HFF-Myc (cell line): Measurements from ENCODE around the gene SLC12A7.

Experiments
- DNase-seq: peaks from one replicate; pipeline ENCODE4 v3.0.0-alpha.2; 2011; ENCODE audit warnings: low read depth; ENCODE audit errors: extremely low read depth
- H3K4me3 ChIP-seq: replicated peaks from 2 replicates; pipeline ENCODE4 v1.5.1; 2011; ENCODE audit warnings: low read depth, mild to moderate bottlenecking, control low read depth, low read length
- TF ChIP-seq, protein P1 (sequence below): IDR thresholded peaks from 2 replicates; pipeline ENCODE4 v1.5.1; 2012; ENCODE audit warnings: mild to moderate bottlenecking, low read depth, low read length, control low read depth; ENCODE audit errors: missing control alignments

Gene SLC12A7

DNA sequence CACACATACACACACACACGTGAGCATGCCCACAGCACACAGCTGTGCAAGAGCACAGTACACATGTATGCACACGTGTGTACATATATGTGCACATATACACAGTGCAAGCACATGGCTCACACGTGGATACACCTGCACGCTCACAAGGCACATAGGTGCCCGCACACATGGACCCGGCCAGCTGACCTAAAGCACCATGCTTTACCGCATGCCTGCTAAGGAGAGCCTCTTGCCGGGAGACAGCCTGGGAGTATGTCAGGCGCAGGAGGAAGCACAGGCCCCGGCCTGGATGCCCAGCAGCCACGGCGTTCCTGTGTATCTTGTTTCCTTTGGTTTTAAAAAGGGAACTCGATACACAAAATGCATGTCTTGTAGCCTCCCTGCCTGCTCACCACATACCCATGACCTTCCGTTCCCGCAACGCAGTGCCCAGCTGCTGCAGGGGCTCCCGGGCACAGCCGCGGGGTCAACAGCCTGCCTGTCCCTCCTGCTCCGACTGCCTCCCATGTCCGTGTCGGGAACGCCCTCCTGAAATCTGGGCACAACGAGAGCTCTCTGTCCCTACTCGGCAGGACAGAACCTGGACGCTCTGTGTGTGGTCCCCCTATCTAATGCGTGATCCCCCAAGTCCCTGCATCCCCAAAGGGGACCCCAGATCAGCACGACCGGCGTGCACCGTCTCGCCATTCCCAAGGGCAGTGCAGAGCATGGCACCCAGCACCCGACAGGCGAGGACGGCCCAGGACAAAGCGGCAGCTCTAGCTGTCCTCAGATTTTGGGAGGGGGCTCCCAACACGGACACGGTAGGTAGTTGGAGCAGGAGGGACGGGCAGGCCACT is 3.6 kb downstream of the SLC12A7 start:
- TF ChIP-seq, protein P1, sequence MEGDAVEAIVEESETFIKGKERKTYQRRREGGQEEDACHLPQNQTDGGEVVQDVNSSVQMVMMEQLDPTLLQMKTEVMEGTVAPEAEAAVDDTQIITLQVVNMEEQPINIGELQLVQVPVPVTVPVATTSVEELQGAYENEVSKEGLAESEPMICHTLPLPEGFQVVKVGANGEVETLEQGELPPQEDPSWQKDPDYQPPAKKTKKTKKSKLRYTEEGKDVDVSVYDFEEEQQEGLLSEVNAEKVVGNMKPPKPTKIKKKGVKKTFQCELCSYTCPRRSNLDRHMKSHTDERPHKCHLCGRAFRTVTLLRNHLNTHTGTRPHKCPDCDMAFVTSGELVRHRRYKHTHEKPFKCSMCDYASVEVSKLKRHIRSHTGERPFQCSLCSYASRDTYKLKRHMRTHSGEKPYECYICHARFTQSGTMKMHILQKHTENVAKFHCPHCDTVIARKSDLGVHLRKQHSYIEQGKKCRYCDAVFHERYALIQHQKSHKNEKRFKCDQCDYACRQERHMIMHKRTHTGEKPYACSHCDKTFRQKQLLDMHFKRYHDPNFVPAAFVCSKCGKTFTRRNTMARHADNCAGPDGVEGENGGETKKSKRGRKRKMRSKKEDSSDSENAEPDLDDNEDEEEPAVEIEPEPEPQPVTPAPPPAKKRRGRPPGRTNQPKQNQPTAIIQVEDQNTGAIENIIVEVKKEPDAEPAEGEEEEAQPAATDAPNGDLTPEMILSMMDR = no peak
- no peak overlapping the region for H3K4me3 ChIP-seq

GRCh38 chr5:1107167-1108022 is 4.5 kb downstream of the SLC12A7 start:
- H3K4me3 ChIP-seq = no peak overlapping the region
- TF ChIP-seq, protein P1 = no peak
- DNase-seq = no peak

More for the DNA sequence above, 3.6 kb downstream of the SLC12A7 start:
- DNase-seq = no peak

DNA sequence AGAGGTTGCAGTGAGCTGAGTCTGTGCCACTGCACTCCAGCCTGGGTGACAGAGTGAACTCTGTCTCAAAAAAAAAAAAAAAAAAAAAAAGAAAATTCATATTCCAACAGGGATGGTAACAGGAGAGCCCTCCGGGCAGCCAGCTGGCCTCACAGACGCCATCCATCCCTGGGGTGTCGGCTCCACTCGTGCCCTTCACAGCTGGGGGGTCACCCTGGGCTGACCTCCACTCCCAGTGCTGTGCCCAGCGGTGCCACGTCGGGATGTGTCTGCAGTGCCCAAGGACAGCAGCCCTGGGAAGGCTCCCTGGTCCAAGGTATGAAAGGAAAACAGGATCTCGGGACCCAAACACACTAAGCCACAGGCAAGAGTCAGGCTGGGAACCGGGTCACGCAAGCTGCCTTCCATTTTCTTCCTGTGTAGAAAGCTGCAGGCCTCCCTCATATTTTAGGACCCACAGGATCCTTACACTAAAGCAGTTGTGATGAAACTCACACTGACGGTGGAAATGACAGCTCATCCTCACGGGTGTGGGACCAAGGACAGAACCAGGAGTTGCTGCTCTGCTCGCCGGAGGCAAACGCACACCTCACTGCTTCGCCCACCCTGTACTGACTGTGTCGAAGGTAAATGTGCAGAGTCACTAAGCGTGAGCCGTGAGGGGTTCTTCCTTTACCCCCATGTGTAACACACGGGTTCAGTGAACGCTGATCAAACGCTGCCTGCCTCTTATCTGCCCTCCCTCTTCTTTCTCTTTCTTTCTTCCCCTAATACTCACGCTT is 5.3 kb downstream of the SLC12A7 start:
- DNase-seq = no peak

DNA sequence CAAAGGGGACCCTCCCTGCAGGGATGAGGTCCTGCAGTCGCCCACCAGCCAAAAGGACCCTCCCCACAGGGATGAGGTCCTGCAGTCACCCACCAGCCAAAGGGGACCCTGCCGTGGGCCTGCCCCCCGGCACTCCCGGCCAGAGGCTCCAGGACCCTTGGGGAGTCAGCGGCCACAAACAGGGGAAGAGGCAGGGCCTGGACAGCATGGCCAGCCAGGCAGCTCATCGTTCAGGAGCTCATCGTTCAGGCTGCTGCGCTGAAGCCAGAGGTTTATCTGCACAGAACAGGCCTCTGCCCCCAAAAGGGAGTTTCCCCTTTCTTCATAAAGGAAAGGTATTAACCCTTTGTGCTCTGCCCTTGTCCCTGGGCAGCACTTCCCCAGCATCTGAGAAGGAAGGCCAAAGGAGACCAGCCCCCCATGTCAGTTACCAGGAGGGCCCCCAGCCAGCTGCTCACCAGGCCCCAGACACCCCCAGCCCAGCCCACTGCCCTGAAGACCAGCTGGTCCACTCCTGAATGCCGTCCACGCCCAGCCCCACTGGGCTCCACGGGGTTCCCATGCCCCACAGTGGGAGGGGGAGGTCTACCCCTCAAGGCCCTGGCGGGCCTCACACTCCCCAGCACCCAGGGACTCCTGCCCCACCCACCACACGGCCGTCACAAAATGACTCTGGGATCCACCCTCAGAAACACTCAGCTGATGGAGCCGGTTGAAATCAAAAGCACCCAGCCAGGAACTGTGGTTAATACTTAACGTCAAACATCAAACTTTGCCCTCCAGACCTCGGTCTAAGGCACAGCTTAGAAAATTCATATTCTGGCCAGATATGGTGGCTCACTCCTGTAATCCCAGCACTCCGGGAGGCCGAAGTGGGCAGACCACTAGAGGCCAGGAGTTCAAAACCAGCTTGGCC is 6.3 kb downstream of the SLC12A7 start:
- no peak for DNase-seq
- TF ChIP-seq, protein P1 = no peak
- no peak overlapping the region for H3K4me3 ChIP-seq

More for the DNA sequence above, 5.3 kb downstream of the SLC12A7 start:
- no peak overlapping the region for H3K4me3 ChIP-seq
- TF ChIP-seq, protein P1 = no peak

- no peak overlapping the region for H3K4me3 ChIP-seq
- no peak for DNase-seq
- TF ChIP-seq, protein P1 = no peak
Measured at GRCh38 chr5:1104327-1105006, 7.4 kb downstream of the SLC12A7 start.
